DOHH2 (cell line): ENCODE measurements around the gene METTL16.

Experiments
- CTCF ChIP-seq: fragments of 200-600 bp; sonication (generic); IDR thresholded peaks from one replicate; pipeline ENCODE4 v1.5.1; 2014; ENCODE audit warnings: antibody characterized with exemption, mild to moderate bottlenecking, low read depth, low read length; ENCODE audit not compliant: poor library complexity, severe bottlenecking
- EZH2phosphoT487 ChIP-seq: fragments of 200-600 bp; sonication (generic); IDR thresholded peaks from 2 replicates; pipeline ENCODE4 v1.6.1; 2017; ENCODE audit warnings: borderline replicate concordance, mild to moderate bottlenecking, antibody characterized with exemption, low read length, moderate library complexity, mixed read lengths

GRCh38 chr17:2453325-2453724 lies 58.4 kb downstream of the METTL16 start:
- TF ChIP-seq CTCF, result no peak
- TF ChIP-seq EZH2phosphoT487, result no peak
